Astrocyte of the hippocampus (primary cell): Measurements from ENCODE around the gene VPS13D.
A peak's percentile ranks its signal among the peaks of the same experiment; 100 is the strongest.
"Not testable (repeated sequence)": the region's sequence is repeated elsewhere in the genome, so short reads cannot be mapped to it uniquely, and the experiment has no call there.

Experiments used
- DNase-seq: peaks from one replicate; pipeline ENCODE4 v3.0.0; 2011; ENCODE audit warnings: low read depth, low spot score

The VPS13D gene

GRCh38 chr1:12467570-12468286 is 237.9 kb downstream of the VPS13D start:
- DNase-seq: no peak

GRCh38 chr1:12468323-12468722 is 238.5 kb downstream of the VPS13D start:
- DNase-seq: no peak

DNA sequence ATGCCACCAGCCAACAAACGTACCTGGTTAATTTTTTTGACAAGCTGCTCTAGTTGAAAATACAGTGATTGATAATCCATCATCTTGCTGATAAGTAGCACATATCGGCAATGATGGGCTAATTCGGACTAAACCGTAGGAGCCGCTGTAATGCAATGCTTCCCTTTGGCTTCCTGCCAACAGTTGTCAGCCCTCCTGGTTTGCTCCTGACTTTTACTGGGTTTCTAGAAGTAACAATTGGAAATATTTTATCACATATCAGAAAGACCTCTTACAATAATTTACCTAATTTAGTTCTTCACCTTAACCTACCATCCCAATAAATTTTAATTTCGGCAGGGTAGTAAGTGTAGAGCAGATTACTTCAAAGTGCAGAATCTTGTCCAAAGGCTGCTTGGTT is 239.7 kb downstream of the VPS13D start:
- DNase-seq: no peak

DNA sequence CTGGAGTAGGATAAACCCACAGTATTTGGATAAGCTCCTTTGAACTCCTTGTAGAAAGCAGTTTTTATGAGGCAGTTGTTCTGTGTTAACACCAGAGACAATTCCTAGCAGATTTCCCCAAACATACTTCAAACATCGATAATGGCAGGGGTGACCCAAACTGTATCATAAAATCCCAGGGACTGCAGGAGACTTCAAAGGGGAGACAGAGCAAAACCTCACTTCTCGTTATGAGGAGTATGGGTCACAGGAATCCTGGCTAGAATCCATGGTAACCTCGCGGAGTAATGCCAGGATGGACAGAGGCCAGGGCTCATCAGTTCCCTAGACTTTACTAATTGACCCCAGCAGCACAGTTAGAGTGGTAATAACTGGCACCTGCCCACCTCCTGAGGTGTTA is 240.2 kb downstream of the VPS13D start:
- DNase-seq: no peak

DNA sequence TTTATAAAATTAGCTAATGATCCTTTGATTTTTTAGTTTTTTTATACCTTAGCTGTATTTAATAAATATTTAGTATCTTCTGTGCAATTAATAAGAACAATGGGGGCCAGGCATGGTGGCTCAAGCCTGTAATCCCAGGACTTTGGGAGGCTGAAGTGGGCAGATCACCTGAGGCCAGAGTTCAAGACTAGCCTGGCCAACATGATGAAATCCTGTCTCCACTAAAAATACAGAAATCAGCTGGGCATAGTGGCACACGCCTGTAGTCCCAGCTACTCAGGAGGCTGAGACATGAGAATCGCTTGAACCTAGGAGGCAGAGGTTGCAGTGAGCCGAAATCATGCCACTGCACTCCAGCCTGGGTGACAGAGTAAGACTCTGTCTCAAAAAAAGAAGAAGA is 241.1 kb downstream of the VPS13D start:
- DNase-seq: not testable (repeated sequence)

DNA sequence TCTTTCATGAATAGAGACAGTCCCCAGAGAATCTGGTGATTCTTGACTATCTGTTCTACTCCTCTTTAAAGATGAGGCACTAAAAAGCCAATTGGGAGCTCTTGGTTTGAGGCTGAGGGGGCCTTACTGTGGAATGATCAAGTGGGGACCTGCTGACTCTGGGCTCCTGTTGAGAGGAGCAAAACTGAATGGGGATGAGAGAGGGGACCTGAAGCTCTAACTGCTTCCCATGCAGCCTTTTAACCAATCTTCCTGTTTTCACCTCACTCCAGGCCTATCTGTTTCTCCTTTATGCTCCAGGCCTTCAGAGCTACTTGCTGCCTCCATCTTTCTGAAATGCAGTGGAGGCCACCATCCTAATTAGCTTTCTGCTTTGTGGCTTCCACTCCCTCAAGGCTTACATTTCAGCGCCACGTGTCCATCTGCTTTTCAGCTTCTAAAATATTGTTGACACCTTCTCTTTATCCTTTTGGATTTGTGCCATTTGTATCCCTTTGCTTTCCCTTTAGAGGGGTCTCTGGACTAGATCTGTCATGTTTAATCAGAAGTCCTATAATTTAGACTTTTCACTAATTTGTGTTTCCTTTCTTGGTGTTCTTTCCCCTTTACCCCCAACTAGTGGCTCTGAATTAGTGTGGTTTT is 242.4 kb downstream of the VPS13D start:
- DNase-seq: no peak

- DNase-seq: no peak
Observed at GRCh38 chr1:12472798-12473551, 243.1 kb downstream of the VPS13D start.

DNA sequence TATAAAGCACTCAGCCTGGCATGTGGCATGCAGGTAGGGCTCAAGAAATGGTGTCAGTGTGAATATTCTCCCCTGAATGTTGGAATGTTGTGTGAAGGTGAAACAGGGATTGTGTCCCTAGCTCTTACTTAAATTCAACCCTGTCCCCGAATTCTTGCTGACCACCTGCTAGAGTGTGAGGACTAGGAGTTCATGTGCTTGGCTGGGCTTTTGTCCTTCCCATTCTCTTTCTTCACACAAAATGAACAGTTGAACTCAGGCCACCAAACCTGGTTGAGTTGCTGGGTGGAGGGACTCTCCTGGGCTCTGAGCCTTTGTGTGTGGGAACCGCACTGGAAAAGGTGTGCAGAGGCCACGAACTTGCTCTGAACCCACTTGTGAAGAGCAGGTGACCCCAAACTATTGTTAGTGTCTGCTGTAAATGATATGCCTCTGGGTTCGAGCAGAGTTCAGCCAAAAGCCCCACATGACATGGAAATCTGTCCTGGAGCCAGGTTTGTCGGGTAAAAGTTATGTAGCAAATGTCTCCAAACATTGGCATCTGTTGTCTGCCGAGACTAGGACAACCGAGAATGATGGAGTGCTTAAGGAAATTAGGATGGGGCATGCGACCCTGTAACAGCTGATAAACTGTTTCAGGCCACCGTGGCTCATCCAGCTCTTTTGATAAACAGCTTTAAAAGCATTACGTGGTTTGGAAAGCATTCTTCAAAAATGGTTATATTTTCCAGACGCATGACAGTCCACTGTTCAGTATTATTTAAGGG is 243.9 kb downstream of the VPS13D start:
- no peak for DNase-seq

DNA sequence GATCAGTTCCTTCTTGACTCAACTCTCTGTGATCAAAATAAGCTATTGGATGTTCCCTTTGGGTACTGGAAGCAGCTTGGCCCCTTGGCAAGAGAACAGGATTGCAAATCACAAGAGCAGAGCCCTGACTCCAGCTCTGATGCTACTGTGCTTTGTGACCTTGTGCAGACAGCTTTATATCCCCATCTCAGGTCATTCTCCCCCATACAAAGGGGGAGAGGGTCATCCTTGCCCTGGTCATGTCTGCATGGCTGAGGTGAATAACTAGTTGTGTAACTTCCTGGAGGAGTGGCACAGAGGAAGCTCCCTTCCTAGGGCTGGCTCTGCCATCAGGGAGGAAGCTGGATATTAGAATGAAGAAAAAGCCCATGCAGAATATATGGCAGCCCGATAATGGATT is 245.3 kb downstream of the VPS13D start:
- no peak for DNase-seq

DNA sequence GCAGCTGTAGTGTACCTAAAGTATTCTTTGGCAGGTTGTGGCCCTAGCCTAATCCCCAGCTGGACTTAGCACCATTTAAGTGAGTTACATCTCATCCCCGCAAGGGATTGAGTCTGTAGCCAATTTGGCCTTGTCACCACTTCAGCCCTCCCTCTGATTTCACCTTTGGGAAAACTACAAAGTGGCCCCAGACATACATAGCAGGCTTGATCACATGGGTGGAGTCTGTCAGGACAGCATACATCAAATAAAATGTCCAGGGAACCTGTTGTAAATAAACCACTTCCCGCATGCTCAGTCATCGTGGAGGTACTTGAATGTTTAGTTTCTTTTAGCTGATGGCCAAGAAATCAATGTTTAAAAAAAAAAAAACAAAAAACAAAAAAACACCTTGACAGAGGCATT is 245.7 kb downstream of the VPS13D start:
- peak; percentile 88 for DNase-seq

GRCh38 chr1:12475947-12476346 is 246.1 kb downstream of the VPS13D start:
- peak; percentile 94 for DNase-seq

- no peak for DNase-seq
Observed at GRCh38 chr1:12477314-12477713, 247.5 kb downstream of the VPS13D start.

DNA sequence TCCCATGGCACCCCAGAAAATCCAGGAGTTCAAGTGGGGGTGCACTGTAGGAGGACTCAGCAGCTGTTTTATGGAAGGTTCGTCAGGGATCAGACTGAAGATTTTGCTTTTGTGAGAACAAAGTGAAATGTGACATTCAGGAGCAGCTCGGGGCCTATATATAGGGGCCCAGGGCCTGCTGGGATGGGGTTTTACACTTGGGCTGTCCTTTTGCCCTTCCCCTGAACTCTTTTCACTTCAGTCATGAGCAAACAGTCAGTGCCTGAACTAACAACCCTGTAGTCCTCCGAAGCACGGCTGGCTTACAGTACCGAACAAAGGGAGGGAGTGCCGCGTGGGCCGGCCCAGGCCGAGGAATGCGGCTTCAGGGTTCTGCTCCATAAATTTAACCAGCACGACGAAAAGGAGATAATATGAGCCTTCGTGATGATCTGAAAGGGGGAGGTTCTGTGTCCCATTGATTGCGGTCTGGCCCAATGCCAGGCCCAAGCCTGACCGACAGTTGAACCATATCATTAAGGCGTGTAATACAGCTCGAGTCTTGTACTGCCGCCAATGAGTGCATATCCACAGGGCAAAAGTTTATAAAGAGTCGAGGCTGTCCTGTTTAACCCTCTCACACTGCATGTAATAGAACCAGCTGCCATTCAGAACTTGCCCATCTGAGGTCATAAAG is 248.2 kb downstream of the VPS13D start:
- peak; percentile 99 for DNase-seq

GRCh38 chr1:12478612-12478985 is 248.8 kb downstream of the VPS13D start:
- no peak for DNase-seq

GRCh38 chr1:12479311-12479710 is 249.5 kb downstream of the VPS13D start:
- DNase-seq: no peak

- no peak for DNase-seq
Observed at GRCh38 chr1:12480041-12480440, 250.2 kb downstream of the VPS13D start.

DNA sequence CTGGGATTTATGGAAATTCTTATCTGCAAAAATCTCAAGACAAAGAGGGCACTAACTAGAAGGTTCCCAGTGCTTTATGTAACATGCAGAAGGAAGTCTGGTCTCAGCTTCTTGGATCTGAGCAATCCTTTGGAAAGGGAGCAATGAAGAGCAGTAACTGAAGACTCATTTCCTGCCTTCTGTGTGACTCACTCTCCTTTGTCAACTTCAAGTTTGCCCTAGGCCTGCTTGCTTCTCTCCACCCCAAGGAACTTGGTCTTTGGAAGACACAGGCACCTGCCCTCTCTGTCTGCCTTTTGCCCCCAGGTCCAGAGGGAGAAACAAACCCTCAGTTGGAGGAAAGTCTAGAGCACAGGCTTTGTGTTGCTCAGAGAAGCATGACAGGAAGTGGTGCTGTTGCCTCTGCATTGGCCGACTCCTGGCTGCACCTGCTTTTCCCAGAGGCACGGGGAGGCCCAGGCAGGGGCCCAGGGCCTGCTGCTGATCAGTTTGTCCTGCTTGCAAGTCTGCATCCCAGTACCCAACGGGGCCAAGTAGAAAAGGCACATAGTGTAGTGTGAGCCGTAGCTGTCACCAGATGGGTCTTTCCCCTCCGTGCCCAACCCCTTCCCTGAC is 251.0 kb downstream of the VPS13D start:
- DNase-seq: peak; percentile 67

DNA sequence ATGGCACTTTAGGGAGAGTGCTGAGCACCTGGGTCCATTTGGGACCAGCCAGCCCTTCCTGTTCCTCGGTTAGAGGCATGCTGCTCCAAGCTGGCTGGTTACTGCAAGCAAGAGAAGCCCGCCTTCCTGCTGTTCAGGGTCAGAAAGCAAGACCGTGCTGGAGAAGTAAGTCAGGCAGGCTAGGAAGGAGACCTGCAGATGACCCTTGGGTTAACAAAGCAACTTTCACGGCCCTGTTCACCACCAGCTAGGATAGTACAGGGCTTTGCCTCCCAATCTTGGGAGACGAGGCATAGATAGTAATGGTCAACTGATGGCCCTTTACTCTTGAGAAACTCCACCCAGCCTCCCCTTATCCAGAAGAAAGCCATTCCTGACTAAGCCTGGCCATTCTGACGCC is 252.1 kb downstream of the VPS13D start:
- no peak for DNase-seq

DNA sequence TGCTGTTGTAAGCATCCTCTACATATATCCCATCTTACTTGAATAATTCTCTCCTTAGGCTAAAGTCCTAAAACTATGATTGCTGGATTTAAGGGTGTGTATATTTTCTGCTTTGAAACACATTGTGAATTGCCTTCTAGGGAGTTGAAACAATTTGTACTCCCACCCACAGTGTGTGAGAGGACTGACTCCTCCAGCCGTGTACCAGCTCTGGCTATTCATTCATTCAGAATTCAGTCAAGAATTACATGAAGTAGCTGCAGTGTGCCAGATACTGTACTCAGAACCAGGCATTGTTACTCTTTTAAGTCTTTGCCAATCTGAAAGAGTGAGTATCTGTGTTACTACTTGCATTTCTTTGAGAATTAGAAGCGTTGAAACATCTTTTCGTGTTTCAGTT is 253.2 kb downstream of the VPS13D start:
- no peak for DNase-seq

- DNase-seq: peak; percentile 70
Observed at GRCh38 chr1:12485231-12486058, 255.6 kb downstream of the VPS13D start.
